ENCODE results near the gene PGRMC2. TPM values are rescaled to one million over a fixed set of nuclear protein-coding genes. Genes with fewer than 3 reads are reported as not detected.

Gene PGRMC2
- total and polyA plus RNA-seq, 2 of the 4 experiments (the other 2 are of a cell fraction), result 13.4 to 40.7 TPM

DNA sequence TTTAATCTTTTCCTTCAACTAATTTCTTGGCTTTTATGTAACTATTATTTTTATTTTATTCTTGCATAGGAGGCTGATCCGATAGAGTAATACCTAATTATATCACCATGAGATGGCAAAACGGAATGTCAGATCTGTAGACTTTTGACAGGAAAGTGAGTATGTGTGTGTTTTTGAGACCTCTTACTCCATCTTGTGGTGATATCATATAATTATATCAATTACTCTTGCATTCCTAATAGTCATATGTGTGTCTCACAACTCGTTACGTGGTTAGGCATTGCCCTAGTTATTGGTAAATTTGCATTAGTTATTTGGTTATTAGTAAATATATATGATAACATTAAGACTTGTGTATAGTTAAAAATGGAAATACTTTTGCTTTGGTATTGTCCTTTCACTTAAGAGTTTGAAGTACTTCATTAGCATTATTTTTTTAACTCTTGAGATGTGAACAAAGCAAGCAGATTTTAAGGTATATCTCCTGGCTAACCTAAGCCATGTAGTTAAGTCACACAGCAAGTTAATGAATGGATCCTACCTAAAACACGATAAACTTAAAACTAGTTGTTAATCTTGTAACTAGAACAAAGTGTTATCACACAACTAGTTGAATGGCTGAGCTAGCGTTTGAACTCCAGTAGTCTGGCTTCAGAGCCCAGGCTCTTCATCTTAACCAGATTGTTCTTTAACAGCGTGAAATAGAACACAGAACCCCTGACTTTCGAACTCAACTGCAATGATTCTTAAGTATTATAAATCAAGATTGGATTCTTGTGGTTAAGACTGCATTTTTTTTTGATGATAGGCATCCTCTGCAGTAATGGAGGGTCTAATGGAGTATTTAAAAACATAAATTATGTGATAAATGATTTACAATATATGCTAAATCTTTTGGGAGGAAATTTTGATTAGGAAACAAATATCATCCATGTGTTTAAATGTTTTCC, 67.1 kb downstream of the PGRMC2 start (continued):
- TF ChIP-seq RAD21 (IDR thresholded peaks at IDR 0.05; ENCODE audit: low read length) (peak; percentile 41), MAFK (IDR thresholded peaks at IDR 0.05; ENCODE audit: low read depth, low read length) (no peak)

Other genes starting within 250 kb of the PGRMC2 start
- 11.1 and 21.9 TPM in 2 replicates for gene LARP1B, start 226.5 kb downstream of the PGRMC2 start, total RNA-seq (2012; rRNA removed)
- gene LARP1B, start 226.5 kb downstream of the PGRMC2 start, polyA plus RNA-seq (2012; rRNA removed), result 7.9 and 8.8 TPM in 2 replicates

Measured in IMR-90 (cell line).